GM12891 (cell line): ENCODE data around the gene TRIM56.

Experiments used
- PAX5 ChIP-seq: IDR thresholded peaks from 2 replicates; pipeline ENCODE4 v1.6.1; 2011; ENCODE audit warnings: low read length, moderate library complexity, mild to moderate bottlenecking; ENCODE audit not compliant: insufficient read depth, severe bottlenecking
- POLR2A ChIP-seq: IDR thresholded peaks from 2 replicates; pipeline ENCODE4 v1.6.1; 2011; ENCODE audit warnings: low read depth, low read length, control low read depth
- POLR2AphosphoS5 ChIP-seq: IDR thresholded peaks from 2 replicates; pipeline ENCODE4 v1.6.1; 2011; ENCODE audit warnings: low read depth, low read length, control low read depth
- SPI1 ChIP-seq: IDR thresholded peaks from 2 replicates; pipeline ENCODE4 v1.6.1; 2011; ENCODE audit warnings: low read depth, low read length, control low read depth
- TAF1 ChIP-seq: IDR thresholded peaks from 2 replicates; pipeline ENCODE4 v1.6.1; 2011; ENCODE audit warnings: low read depth, low read length, control low read depth

GRCh38 chr7:101035941-101036340 is 49.3 kb upstream of the TRIM56 start:
- TF ChIP-seq POLR2A (no peak), PAX5 (no peak), TAF1 (no peak), POLR2AphosphoS5 (no peak), SPI1 (no peak)
